Activated T-helper 1 cell treated with Interleukin-2 at 50 U/mL for 16 hours (primary cell): ENCODE measurements around the gene GPS1.

Experiments
- DNase-seq: peaks from one replicate; pipeline ENCODE4 v3.0.0-alpha.2; 2020; ENCODE audit warnings: low read depth

The GPS1 gene

DNA sequence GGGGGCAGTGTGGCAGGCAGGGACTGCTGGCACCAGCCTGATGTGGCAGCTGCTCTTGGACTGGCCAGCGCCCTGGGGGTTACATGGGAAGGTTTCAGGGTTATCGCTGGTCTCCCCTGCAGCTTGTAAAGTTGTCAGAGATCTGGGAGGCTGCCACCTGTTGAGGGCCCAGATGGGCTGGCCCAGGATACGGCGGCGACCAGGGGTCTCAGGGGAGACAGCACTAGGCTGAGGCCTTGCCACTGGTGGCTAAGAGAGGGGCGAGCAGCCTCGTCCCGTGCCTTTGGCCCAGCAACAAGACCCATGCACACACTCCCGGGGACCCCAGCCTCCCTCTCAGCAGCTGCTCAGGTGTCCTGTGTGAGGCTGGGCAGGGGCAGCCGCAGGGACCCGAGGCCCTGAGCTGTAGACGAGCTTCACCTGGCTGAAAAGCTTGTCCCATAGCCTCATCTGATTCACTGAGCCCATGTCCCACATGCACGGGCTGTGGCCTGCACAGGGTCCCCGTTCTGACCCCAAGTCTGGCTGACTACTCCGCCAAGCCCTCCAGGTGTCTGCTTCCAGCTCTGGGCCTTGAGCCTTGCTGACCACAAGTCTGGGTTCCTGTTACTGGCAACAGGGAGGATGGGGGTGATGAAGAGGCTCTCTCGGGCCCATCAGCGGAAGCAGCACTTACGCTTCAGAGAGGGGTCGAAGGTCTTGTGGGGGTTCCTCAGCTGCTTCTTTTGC lies 7.7 kb downstream of the GPS1 start:
- DNase-seq: no peak

DNA sequence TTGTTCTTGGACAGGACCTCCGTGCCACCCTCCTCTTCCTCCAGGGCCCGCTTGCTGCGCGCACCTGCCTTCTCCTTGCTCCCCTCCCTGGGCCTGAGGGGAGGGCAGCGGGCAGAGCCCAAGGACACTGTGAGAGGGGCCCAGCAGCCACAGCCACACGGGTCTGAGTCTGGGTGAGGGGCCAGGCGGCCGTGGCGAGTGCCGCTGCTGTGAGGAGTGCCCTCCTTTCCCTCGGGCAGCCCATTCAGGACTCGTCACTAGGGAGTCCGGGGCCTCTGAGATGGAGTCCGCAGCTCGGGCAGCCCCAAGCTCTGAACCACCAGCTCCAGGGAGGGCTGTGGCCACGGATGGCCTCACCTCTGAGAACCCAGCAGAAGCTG lies 8.3 kb downstream of the GPS1 start:
- DNase-seq: no peak

DNA sequence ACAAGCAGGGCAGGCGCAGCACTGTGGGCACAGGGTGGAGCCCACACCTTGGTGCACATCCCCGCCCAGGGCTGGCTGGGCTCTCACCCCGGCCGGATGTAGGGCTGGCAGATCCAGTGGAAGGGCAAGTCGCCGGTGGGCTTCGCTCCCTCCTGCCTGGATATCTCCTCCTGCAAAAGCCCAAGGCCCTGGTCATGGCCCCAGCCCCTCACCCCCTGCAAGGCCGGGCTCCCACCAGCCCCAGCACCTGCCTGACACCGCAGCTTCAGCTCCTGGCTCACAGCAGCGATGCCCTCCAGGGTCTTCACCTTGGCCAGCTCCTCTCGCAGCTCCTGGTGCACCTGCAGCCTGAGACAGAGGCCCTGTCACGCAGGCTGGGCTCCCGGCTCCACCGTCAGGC lies 8.9 kb downstream of the GPS1 start:
- DNase-seq: no peak

DNA sequence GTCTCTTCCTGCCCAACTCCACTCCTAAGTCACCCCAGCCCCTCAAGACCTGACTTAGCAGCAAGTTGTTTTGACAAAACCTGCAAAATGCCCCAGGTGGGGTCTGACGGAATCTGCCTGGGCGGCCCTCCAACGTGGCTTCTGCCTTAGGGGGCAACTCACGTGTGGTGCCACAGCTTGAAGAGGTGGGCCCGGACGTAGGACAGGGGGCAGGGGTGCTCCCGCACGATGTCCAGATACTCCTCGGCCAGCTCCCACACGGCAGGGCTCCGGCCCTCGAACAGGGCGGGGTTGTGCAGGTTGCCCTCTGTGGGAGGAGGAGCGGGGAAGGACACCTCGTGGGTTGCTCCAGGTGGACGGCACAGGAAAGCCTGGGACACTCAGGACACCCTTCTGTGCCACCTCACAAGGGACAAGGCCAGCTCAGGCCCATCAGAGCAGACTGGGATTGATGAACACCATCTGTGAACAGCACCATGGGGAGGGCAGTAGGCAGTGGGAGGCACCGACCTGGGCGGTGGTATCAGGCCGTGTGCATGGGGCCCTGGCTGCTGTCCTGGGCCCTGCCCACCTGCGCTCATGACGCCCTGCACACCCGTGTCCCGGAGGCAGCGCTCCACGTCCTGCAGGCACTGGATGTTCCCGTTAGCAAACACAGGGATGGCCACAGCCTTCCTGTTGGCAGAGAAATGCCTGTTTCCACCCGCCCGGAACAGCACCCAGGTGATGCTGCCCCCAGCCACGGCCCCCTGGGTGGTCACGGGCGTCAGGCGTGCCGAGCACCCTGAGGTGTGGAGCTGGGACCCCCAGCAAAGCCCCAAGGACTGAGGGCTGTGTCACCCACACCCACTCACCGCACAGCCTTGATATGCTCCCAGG lies 9.6 kb downstream of the GPS1 start:
- no peak for DNase-seq

DNA sequence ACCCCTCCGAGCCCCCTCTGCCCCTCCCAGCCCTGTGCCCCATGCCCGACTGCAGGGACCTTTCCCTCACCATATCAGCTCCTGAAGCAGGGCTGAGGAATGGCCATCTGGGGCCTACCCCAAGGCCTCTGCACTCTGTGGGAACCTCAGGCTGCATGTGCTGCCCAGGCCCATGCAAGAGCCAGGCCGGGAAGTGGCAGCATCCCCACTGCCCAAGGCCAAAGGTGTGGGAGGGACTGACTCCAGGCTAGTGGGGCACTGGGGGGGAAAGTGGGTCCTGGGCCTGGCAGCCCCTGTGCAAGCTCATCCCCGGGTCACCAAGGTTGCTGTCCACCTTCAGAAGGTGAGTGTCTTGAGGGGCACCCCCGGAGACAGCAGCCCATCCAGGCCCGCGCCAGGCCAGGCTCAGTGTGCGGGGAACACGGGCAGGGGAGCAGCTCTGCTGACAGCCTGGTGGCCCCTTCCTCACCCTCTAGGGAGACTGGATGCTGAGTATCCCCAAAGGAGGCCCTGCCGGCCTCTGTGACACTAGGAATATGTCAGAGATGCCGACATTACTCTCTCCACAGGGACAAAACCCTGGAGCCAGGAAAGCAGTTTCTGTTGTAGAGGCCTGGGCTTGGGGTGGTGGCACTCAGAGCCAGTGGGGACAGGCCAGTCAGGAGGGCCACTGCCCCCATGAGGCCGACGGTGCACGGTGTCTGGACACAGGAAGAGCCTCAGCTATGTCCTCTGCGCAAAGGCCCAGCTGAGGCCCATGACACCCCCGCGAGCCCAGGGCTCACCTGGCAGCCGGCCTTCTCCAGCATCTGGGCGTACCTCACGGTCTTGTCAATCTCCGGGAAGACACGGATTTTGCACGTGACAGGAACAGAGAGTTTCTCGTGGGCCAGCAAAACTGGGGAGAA lies 10.6 kb downstream of the GPS1 start:
- no peak for DNase-seq

DNA sequence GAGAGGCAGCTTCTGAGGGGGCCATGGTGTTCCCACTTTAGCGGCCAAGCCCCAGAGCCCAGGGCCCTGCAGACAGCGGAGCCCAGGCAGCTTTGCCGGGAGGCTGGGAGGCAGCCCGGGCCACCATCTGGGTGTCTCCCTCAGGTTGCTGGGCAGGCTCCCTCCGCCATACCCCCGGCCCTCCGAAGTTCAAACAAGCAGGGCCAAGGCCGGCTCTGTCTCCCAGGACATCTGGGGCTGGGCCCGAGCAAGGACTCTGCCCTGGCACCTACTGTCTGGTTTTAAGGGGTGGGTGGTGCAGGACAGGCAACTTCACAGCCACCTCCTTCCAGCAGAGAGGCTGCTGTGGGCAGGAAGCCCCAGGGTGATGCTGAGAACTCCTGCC lies 11.3 kb downstream of the GPS1 start:
- DNase-seq: no peak

DNA sequence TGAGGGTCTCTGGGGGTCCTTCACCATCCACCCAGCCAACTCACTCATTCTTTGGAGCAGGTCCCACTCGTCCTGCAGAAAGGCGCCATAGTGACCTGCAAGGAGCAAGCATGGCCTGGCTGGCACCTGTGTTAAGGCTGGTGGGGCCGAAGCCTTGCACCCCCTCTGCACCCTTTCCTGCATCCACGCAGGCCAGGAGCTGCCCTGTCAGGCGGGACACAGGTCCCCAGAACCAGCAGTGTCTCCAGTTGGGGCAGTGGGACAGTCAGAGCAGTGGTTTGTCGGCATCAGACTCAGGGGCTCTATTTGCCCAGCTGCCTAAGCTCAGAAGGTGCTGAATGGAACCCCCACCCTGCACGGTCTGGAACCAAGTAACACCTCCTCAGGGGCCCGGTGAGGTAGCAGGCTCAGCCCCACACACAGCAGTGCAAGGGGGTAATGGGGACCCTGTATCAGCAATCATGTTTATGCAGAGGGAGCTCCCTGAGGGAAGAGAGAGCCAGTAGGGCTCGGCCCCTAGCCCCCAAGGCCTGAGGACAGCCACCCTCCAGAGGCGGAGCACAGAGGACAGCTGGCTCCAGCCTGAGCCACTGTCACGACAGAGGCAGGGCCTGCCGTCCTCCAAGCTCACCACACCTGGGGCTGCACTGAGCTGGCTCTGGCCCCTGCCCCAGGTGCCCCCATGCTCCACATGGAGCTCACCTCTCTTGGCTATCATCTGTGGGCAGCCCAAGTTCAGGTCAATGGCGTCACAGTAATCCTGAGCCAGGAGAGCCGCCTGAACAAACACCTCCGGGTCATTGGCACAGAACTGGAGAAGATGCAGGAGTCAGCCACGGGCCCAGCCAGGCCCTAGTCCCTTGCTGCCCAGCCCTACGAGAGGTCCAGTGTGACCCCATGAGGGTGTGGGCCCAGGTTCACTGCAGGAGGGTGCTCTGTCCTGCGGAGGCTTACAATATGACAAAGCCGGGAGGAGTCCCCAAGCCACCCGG lies 12.0 kb downstream of the GPS1 start:
- no peak for DNase-seq

DNA sequence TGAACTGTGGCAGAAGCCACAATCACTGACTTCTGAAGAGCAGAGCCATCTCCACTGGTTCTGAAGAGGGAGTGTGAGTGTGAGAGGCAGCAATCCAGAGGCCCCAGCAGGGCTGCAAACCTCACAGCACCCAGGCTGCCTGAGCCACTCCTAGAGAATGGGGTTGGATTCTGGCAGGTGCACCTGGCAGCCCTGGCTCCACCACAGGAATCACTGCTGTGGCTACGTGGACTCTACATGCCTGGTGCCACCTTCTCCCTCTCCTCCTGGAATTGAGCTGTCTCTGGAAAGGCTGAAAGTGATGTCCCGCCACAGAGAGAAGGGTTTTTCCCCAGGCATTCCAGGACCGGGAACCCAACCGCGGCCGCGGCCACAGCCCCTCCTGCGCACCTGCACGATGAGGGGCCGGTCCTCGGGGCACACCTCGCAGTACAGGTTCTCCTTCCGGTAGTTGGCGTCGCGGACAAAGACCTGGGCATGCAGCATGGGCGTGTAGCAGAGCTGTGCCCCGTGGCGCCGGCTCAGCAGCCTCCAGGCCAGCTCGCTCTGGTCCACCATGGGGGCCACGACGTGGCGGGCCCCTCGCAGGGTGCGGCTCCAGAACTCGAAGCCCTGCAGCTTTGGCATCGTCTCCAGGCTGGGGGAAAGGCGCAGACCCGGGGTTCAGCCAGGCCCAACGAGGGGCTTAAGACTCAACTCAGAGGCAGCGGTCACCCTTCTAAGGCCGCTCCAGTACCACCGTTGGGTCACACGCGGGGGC lies 12.9 kb downstream of the GPS1 start:
- no peak for DNase-seq

DNA sequence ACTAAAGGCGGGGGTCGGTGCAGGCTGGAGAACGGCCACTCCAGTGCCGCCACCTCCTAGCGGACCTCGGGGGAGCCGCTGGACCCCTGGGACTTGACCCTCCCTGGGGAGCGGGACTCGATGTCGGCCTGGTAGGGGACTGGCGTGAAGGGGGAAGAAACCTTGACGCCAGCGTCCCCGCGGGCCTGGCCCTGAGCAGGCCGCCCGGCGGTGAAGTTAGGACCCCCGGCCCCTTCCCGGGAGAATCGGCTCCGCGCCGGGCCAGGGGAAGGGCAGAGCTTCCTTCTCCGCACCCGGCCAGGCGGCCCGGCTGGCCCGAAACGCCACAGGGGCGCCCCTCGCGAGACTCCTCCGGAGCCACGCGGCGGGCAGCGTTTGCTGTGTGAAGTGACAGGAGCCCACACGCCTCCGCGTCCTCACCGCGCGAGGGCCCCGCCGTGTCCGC lies 13.5 kb downstream of the GPS1 start:
- DNase-seq: no peak

DNA sequence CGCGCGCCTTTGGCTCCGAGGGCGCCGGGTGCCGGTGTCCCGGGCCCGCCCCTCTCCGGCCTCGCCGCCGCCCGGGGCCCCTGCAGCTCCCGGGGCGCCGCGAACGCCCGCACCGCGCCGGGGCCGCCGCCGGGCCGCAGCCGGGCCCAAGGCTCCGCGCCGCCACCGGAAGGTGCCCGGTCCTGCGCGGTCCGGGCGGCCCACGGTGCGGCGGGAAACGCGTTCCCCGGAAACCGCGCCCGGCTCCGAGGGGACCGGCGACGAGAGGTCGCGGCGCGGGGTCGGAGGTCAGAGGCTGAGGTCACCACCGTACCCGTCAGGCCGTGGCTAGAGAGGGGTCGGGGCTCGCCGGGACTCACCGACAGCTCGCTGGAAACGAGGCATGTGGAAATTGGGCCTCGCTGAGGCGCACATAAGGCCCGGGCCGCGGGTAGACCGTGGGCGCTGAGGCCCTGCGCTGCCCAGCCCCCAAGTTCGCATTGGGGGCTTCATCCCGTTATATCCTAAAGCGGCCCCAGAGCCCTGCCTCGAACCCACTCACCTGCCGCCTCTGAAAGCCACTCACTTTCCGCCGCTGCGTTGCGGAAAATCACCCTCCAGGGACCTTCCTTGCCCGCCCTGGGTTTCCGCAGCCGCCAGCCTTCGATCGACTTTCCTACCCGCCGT lies 14.1 kb downstream of the GPS1 start, which contains the start of gene DUS1L:
TSS of gene DUS1L (minus strand) at position 167 of the 666 bp plus-strand sequence. CDS start 745 bp downstream, outside the sequence.
- DNase-seq: peak; percentile 60

DNA sequence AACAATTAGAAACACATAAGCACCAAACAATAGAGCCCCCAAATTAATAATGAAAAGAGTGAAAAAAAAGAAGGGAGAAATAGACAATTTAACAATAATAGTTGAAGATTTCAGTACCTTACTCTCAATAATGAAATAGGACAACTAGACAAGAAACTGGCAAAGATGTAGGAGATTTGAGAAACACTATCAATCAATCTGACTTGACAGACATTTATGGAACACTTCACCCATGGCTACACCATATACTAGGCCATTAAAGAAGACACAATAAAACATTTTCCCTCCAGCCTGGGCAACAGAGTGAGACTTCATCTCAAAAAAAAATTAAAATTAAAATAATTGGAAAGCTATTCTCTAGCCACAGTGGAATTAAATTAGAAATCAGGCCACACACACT lies 18.9 kb downstream of the GPS1 start:
- no peak for DNase-seq

DNA sequence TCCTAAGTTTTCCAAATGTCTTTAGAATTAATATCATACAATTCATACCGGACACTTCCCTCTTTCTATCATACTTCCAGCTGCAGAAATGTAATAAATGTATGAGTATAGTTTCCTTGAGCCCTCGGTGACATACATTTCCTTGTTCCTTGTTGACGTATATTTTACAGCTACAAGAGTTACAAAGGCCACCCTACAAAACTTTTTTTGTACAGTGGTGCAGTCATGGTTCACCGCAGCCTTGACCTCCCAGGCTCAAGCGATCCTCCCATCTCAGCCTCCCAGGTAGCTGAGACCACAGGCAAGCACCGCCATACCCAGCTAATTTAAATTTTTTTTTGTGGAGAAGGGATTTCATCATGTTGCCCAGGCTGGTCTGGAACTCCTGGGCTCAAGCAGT lies 21.1 kb downstream of the GPS1 start:
- DNase-seq: no peak

DNA sequence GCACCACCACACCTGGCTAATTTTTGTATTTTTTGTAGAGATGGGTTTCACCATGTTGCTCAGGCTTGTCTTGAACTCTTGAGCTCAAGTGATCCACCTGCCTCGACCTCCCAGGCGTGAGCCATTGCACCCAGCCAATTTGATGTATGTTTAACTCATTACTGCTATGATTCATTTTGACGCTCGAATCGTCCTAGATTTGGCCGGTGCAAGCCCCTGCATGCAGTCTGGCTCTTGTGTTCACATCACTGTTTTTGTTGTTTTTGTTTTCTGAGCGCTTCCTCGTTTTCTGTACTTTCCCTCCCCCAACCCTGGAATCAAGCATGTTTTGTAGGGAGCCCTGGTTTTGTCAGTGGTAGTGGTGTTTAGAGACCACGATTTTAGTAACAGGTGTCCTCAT lies 21.7 kb downstream of the GPS1 start:
- DNase-seq: no peak

DNA sequence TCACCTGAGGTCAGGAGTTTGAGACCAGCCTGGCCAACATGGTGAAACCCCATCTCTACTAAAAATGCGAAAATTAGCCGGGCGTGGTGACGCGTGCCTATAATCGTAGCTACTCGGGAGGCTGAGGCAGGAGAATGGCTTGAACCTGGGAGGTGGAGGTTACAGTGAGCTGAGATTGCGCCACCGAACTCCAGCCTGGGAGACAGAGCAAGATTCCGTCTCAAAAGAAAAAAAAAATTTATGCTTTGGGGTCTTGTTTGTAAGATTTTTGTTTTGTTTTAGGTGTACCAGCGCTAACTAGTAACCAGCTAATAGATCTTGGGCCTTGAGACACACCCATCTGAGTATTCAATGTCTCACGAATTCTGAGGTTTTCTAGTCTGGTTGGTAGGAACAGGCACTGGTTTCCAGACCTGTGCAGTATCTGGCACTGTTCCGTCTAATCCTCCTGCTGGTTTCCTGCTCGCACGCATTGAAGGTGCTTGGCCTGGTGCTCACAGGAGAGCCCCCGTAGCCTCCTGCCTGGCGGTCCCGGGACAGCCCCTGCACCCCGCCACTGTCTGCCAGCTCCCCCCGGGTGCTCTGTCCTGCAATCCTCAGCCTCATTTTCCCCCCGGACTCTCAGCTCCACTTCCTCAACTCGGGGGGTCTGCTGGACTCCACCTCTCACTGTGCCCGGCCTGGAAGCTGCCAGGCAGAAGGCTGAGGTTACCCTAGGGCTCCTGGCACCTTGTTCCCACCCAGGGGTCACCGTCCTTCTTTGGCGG lies 24.5 kb downstream of the GPS1 start:
- no peak for DNase-seq

DNA sequence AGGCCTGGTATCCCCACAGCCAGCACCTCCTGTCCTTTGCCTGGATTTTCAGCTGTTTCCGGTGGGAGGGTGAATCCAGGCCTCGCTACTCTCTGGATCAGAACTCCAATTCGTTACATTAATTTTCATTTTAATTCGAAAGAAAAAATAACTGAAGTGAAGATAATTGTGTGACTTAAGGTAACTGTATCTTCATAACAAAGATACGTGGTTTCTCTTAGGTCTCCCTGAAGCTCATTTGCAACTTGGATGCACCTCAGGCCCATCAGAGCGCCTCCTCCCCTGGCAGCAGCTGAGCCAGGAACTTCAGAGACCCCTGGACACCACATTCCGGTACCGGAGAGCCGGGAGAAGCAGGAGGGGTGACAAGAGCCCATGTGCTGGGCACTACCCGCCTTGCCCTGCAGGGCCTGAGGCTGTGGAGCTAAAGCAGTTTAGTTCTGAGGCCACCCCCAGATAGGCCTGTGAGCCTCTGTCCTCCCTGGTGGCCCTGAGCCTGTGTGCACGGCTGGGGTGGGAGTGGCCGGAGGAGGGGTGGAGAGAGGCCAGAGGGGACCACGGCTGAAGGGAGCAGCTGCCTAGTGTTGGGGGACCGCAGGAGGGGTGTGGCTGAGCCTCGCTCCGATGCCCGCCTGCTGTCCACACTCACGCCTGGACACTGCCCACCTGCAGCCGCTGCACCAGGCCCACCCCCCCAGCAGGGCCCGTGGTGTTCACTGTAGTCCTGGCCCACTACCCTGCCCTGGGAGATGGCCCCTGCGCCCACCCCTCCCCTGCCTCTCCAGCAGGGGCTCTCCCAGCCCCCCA lies 25.3 kb downstream of the GPS1 start:
- DNase-seq: no peak

DNA sequence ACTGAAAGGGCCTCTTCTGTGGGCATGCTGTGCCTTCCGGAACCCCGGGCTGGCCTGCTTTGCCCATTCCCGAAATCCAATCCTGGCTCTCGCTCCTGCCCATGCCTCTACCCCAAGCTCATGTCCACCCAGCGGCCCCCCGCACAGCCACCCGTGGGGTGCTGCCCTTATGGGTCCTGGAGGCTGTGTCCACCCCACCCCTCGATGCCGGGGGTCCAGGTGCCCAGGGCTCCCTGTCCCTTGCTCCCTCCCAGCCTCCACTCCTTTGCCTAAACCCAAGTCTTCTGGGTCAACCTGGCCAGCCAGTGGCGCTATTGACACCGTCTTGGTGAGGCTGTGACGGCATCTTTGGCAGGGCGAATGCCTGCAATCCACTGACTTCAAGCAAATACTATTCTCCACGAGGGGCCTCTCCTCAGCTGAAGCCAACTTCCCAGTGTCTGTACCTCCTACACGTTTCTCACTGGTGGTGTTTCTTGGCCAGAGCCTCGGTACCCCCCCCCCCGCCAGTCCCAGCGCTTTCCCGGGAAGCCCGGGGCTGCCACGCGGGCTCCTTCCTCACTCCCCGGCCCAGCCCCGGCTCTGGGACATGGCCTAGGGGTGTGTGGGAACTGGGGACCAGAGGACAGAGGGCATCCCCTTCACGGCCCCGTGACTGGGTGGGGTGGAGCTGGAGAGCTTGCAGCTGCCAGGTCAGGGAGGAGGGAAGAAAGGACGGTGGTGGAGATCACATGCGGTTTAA lies 26.1 kb downstream of the GPS1 start:
- DNase-seq: no peak

DNA sequence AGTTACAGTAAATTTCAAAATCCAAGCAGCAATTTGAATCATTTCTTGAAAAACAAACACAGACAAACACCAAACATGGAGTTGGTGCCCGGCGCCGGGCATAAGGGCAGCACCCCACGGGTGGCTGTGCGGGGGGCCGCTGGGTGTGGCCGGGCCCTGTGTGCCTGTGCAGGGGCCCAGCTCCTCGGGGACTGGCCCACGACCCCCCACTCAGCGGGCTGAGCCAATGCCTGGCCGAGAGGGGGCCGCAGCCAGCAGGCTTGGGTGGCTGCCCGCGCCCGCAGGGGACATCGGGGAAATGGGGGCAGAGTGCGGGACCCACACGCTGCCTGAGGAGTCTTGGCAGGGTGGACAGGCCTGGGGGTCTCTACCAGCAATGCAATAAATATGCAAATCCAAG lies 26.7 kb downstream of the GPS1 start:
- no peak for DNase-seq
